Left lung (tissue), 10 donors: Measurements from ENCODE around the gene LINGO1. TPM values are rescaled to one million over a fixed set of nuclear protein-coding genes. Genes with fewer than 3 reads are reported as not detected.
A peak's percentile ranks its signal among the peaks of the same experiment; 100 is the strongest.

Experiments used
- ATAC-seq: fragments of 200-7000 bp; cut with Tn5 transposase; one replicate; pipeline ENCODE4 v1.9.1; 2020; ENCODE audit warnings: moderate library complexity
- DNase-seq, 4 donors: peaks; one replicate each; pipeline ENCODE4 v3.0.0-alpha.2; 2013 to 2020
- H3K27ac ChIP-seq, 2 donors: fragments of 200-600 bp; sonication (generic) in 1 of 2; one replicate each; pipeline versions ENCODE4 v1.5.0 to v1.8.0; 2020 to 2021
- H3K27me3 ChIP-seq, 2 donors: fragments of 200-600 bp; sonication (generic) in 1 of 2; one replicate each; pipeline versions ENCODE4 v1.5.0 to v1.8.0; 2020 to 2021
- H3K36me3 ChIP-seq, 2 donors: fragments of 200-600 bp; sonication (generic) in 1 of 2; one replicate each; pipeline versions ENCODE4 v1.5.0 to v1.8.0; 2020 to 2021
- H3K4me1 ChIP-seq, 2 donors: fragments of 200-600 bp; one replicate each; pipeline ENCODE4 v1.8.0; 2021
- H3K4me3 ChIP-seq, 2 donors: fragments of 200-600 bp; sonication (generic) in 1 of 2; one replicate each; pipeline versions ENCODE4 v1.5.0 to v1.8.0; 2020 to 2021; ENCODE audit warnings: mild to moderate bottlenecking in 1 of 2
- H3K9me3 ChIP-seq, 2 donors: fragments of 200-600 bp; sonication (generic) in 1 of 2; one replicate each; pipeline versions ENCODE4 v1.5.0 to v1.8.0; 2020 to 2021
- intact Hi-C, 2 donors: fragments of 100-400 bp; cut with DNase I; formaldehyde crosslinking; loops; one replicate each; pipeline versions ENCODE4 v1.11.2 to v1.14.2; 2022
- polyA plus RNA-seq, 6 donors: library from polyadenylated mRNA; unstranded; fragments of 120-200 nt; gene quantifications; one replicate each; pipeline ENCODE4 v1.2.1, GENCODE V29; 2013; ENCODE audit not compliant: insufficient read length in 6 of 6
- total RNA-seq, 2 donors: library from RNA; stranded (reverse); fragmentation: NEBNext Ultra II Directional; extraction: Animal tissue kit (Norgen Biotek cat#: 25700); gene quantifications; one replicate each; pipeline ENCODE4 v1.2.1, GENCODE V29; 2021
- TF ChIP-seq, protein P1 (sequence below), 2 donors: fragments of 200-600 bp; sonication (generic) in 1 of 2; IDR thresholded peaks; one replicate each; pipeline versions ENCODE4 v1.5.0 to v1.8.0; 2021; ENCODE audit warnings: antibody characterized with exemption in 2 of 2
- donor health status: DM: no; HTN: yes; CAD: no.
- donor health status: DM: no; HTN: no; CAD: no.

The LINGO1 gene
- total and polyA plus RNA-seq, 8 donors: 0.99 to 19.6 (median 14.1) TPM

GRCh38 chr15:77657634-77658238, 25.0 kb upstream of the LINGO1 start:
- Histone ChIP-seq H3K9me3 (no peaks in the 10 kb centered on the region), H3K4me1 (no peaks in the 10 kb centered on the region), H3K27me3 (peaks cover 0 to 64% of the 10 kb centered on the region in 2 donors), H3K36me3 (no peaks in the 10 kb centered on the region), H3K4me3 (no peak overlapping the region), H3K27ac (no peak overlapping the region)
- intact Hi-C loops: no loop called here
- DNase-seq (no peak), ATAC-seq (no peak)
- TF ChIP-seq, protein P1, sequence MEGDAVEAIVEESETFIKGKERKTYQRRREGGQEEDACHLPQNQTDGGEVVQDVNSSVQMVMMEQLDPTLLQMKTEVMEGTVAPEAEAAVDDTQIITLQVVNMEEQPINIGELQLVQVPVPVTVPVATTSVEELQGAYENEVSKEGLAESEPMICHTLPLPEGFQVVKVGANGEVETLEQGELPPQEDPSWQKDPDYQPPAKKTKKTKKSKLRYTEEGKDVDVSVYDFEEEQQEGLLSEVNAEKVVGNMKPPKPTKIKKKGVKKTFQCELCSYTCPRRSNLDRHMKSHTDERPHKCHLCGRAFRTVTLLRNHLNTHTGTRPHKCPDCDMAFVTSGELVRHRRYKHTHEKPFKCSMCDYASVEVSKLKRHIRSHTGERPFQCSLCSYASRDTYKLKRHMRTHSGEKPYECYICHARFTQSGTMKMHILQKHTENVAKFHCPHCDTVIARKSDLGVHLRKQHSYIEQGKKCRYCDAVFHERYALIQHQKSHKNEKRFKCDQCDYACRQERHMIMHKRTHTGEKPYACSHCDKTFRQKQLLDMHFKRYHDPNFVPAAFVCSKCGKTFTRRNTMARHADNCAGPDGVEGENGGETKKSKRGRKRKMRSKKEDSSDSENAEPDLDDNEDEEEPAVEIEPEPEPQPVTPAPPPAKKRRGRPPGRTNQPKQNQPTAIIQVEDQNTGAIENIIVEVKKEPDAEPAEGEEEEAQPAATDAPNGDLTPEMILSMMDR (IDR thresholded peaks at IDR 0.05): no peak

GRCh38 chr15:77656294-77656693, 23.6 kb upstream of the LINGO1 start:
- no peaks in the 10 kb centered on the region for H3K9me3 ChIP-seq
- DNase-seq: peak in 1 of 4 donors; percentile 65
- no peak overlapping the region for H3K27ac ChIP-seq
- ATAC-seq: no peak
- intact Hi-C loops: no loop called here
- peaks cover 0 to 51% of the 10 kb centered on the region in 2 donors for H3K27me3 ChIP-seq
- no peak overlapping the region for H3K4me3 ChIP-seq
- no peaks in the 10 kb centered on the region for H3K36me3 ChIP-seq
- TF ChIP-seq, protein P1 (IDR thresholded peaks at IDR 0.05): no peak
- H3K4me1 ChIP-seq: no peaks in the 10 kb centered on the region

GRCh38 chr15:77654975-77655374, 22.3 kb upstream of the LINGO1 start:
- no peak overlapping the region for H3K27ac ChIP-seq
- no peak overlapping the region for H3K4me3 ChIP-seq
- no peaks in the 10 kb centered on the region for H3K4me1 ChIP-seq
- H3K27me3 ChIP-seq: peaks cover 0 to 47% of the 10 kb centered on the region in 2 donors
- H3K9me3 ChIP-seq: no peaks in the 10 kb centered on the region
- TF ChIP-seq, protein P1 (IDR thresholded peaks at IDR 0.05): no peak
- no peaks in the 10 kb centered on the region for H3K36me3 ChIP-seq
- DNase-seq (no peak), ATAC-seq (peak; percentile 14)
- intact Hi-C loops: no loop called here

DNA sequence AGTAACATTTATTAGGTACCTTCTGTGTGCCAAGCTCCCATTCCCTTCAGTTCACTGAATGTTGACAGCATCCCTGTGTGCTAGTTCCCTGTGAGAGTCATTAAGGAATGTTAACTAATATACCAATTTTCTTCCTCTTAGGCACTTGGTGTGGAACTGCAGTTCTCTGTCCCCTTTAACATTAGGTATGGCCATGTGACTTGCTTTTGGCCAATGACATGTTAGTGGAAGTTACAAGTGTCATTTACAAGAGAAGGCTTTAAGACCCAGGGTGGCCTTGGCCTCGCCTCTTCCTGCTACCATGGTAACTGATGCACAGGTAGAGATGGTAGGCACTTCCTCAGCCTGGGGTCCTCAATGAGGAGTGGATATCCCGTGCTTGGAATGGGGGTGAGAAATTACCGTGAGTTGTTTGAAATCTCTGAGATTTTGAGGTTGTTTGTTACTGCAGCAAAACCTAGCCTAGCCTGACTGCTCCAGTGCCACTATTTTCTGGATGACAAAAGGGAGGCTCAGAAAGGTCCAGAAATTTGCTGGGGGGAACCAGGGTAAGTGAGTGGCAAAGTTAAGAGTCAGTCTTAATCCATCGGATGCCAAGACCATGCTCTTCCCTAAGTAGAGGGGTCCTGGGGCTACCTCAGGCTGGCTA, 21.2 kb upstream of the LINGO1 start:
- Histone ChIP-seq H3K27me3 (peaks cover 0 to 47% of the 10 kb centered on the region in 2 donors), H3K4me3 (no peak overlapping the region), H3K27ac (no peak overlapping the region), H3K36me3 (no peaks in the 10 kb centered on the region), H3K4me1 (no peaks in the 10 kb centered on the region), H3K9me3 (no peaks in the 10 kb centered on the region)
- DNase-seq (no peak), ATAC-seq (no peak)
- TF ChIP-seq, protein P1 (IDR thresholded peaks at IDR 0.05): no peak
- intact Hi-C loops: no loop called here

- Histone ChIP-seq H3K4me1 (no peaks in the 10 kb centered on the region), H3K36me3 (no peaks in the 10 kb centered on the region), H3K4me3 (no peak overlapping the region), H3K27ac (no peak overlapping the region), H3K9me3 (no peaks in the 10 kb centered on the region), H3K27me3 (peaks cover 0 to 33% of the 10 kb centered on the region in 2 donors)
- intact Hi-C loops: no loop called here
- ATAC-seq (no peak), DNase-seq (no peak)
- TF ChIP-seq, protein P1 (IDR thresholded peaks at IDR 0.05): no peak
These were observed 17.6 kb upstream of the LINGO1 start for GRCh38 chr15:77650265-77650664.
